ENCODE measurements around the gene SWSAP1. TPM values are rescaled to one million over a fixed set of nuclear protein-coding genes. Genes with fewer than 3 reads are reported as not detected.

Gene SWSAP1
- total and polyA plus RNA-seq, 2 experiments from 2014 or later: 2.1 to 6.1 TPM

- Histone ChIP-seq H3K4me2 (no peak overlapping the region), H3K9me2 (ENCODE audit: insufficient read depth) (no peaks in the 10 kb centered on the region), H3K79me2 (replicated peaks; ENCODE audit: insufficient read depth) (no peaks in the 10 kb centered on the region), H2AFZ (no peak overlapping the region), H3K27me3 (ENCODE audit: insufficient read depth) (no peaks in the 10 kb centered on the region), H4K20me1 (replicated peaks; ENCODE audit: insufficient read depth) (peaks cover 5% of the 10 kb centered on the region; the same call in 1 of the 2 replicates), H3K36me3 (ENCODE audit: insufficient read depth) (no peaks in the 10 kb centered on the region), H3K27ac (ENCODE audit: low read depth) (no peak overlapping the region), H3F3A (replicated peaks; ENCODE audit: low read depth) (no peaks in the 10 kb centered on the region), H3K4me1 (ENCODE audit: insufficient read depth) (peaks cover 6% of the 10 kb centered on the region; the same call in 1 of the 2 replicates), H3K4me3 (no peak overlapping the region)
- Mint-ChIP-seq H3K4me3 (no peak overlapping the region), H3K27ac (no peak overlapping the region), H3K36me3 (ENCODE audit: low read depth) (0 out of 3 replicates have a peak, but pooled peaks cover 3% of the 10 kb centered on the region), H3K4me1 (peaks cover 12% of the 10 kb centered on the region), H3K9me3 (no peaks in the 10 kb centered on the region), H3K27me3 (ENCODE audit: insufficient read depth, low read depth, poor library complexity) (peaks cover 15% of the 10 kb centered on the region)
- TF ChIP-seq EZH2 (IDR thresholded peaks at IDR 0.05; ENCODE audit: low read depth, unreplicated experiment): no peak
- TF ChIP-seq EZH2phosphoT487 (IDR thresholded peaks at IDR 0.05; ENCODE audit: unreplicated experiment): no peak
- TF ChIP-seq NANOG (IDR thresholded peaks at IDR 0.05; ENCODE audit: borderline replicate concordance): no peak
- ATAC-seq: no peak
- no peak for DNase-seq (ENCODE audit: low spot score)
Measured at GRCh38 chr19:11364935-11365334, 9.5 kb upstream of the SWSAP1 start.

- Mint-ChIP-seq H3K4me1 (peaks cover 8% of the 10 kb centered on the region), H3K27ac (no peak overlapping the region), H3K36me3 (ENCODE audit: low read depth) (peaks cover 3% of the 10 kb centered on the region; the same call in 1 of the 3 replicates), H3K9me3 (no peaks in the 10 kb centered on the region), H3K27me3 (ENCODE audit: insufficient read depth, low read depth, poor library complexity) (peaks cover 10% of the 10 kb centered on the region), H3K4me3 (no peak overlapping the region)
- no peaks in the 10 kb centered on the region for H3K79me2 ChIP-seq (replicated peaks; ENCODE audit: insufficient read depth)
- H4K20me1 ChIP-seq (replicated peaks; ENCODE audit: insufficient read depth): peaks cover 5% of the 10 kb centered on the region; the same call in 1 of the 2 replicates
- H3K36me3 ChIP-seq (ENCODE audit: insufficient read depth): no peaks in the 10 kb centered on the region
- no peak overlapping the region for H2AFZ ChIP-seq
- H3F3A ChIP-seq (replicated peaks; ENCODE audit: low read depth): no peaks in the 10 kb centered on the region
- ATAC-seq: no peak
- H3K27me3 ChIP-seq (ENCODE audit: insufficient read depth): no peaks in the 10 kb centered on the region
- DNase-seq (ENCODE audit: low spot score): no peak
- H3K4me2 ChIP-seq: no peak overlapping the region
- no peak overlapping the region for H3K4me3 ChIP-seq
- peaks cover 2% of the 10 kb centered on the region; the same call in 1 of the 2 replicates for H3K4me1 ChIP-seq (ENCODE audit: insufficient read depth)
- H3K9me2 ChIP-seq (ENCODE audit: insufficient read depth): no peaks in the 10 kb centered on the region
- no peak overlapping the region for H3K27ac ChIP-seq (ENCODE audit: low read depth)
- TF ChIP-seq POLR2AphosphoS5 (IDR thresholded peaks at IDR 0.05; ENCODE audit: low read depth): no peak
- no peak for TF ChIP-seq ZNF331 (CRISPR knock-in tag; IDR thresholded peaks at IDR 0.05; ENCODE audit: low read depth)
- TF ChIP-seq ZNF462 (CRISPR knock-in tag; IDR thresholded peaks at IDR 0.05): no peak
- TF ChIP-seq EZH2 (IDR thresholded peaks at IDR 0.05; ENCODE audit: low read depth, unreplicated experiment): no peak
- TF ChIP-seq REST (IDR thresholded peaks at IDR 0.05; ENCODE audit: unreplicated experiment): no peak
- TF ChIP-seq STAT1 (IDR thresholded peaks at IDR 0.05; ENCODE audit: unreplicated experiment): no peak
- TF ChIP-seq EZH2phosphoT487 (IDR thresholded peaks at IDR 0.05; ENCODE audit: unreplicated experiment): no peak
- TF ChIP-seq CREB1 (CRISPR knock-in tag; IDR thresholded peaks at IDR 0.05; ENCODE audit: low read depth): no peak
- TF ChIP-seq NANOG (IDR thresholded peaks at IDR 0.05; ENCODE audit: borderline replicate concordance): no peak
- TF ChIP-seq ZNF114 (CRISPR knock-in tag; IDR thresholded peaks at IDR 0.05): no peak
- no peak for TF ChIP-seq JUNB (IDR thresholded peaks at IDR 0.05; ENCODE audit: unreplicated experiment)
Measured at GRCh38 chr19:11365557-11366117, 8.8 kb upstream of the SWSAP1 start.

Data from GM23338 (cell line).